Suppressor macrophage (primary cell): ENCODE results near the gene CEP131.

Experiments
- DNase-seq, 4 experiments: peaks; one replicate each; pipeline ENCODE4 v3.0.0-alpha.2; 2020 to 2022

CEP131 gene

DNA sequence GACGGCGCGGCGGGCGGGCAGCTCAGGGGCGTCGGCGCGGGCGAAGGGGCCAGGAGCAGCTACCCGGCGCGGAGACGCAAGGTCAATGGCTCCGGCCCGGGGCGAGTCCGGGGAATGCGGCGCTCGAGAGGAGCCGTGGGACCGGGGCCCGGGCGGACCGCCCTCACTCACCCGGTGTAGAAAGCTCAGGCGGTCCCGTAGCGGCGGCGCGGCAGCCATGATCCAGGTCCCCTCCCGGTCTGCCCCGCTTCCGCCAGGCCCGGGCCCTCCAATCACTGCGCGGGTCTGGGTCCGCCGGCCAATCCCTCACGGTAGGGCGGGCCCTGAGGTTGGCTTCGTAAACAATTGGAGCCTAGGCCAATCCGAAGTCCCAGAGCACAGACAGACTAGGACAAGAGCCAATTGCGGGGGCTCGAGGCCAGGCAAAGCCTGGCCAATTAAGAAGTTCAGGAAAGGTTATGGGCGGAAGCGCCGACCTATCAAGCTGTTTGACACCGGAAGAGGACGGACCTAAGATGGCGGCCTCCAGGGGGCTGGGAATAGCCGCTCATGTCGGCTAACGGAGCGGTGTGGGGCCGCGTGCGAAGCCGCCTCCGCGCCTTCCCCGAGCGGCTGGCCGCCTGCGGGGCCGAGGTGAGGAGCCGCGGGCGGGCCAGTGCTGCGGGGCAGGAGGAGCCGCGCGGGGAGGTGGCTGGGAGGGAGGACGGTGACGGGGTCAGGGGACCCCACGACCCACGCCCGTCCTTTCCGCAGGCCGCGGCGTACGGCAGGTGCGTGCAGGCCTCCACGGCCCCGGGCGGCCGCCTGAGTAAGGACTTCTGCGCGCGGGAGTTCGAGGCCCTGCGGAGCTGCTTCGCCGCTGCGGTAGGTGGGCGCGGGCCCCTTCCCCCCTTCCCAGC is 16.3 kb upstream of the CEP131 start, which contains the start of the genes NDUFAF8 and TEPSIN:
Gene NDUFAF8 (plus strand): TSS at position 504 of the 899 bp plus-strand sequence. CDS start 46 bp downstream, at position 550.
Gene TEPSIN (minus strand): TSS at position 241 of the 899 bp plus-strand sequence. CDS start 22 bp downstream, at position 219.
- DNase-seq, result peak; percentile 98 to 100 (median 99)

DNA sequence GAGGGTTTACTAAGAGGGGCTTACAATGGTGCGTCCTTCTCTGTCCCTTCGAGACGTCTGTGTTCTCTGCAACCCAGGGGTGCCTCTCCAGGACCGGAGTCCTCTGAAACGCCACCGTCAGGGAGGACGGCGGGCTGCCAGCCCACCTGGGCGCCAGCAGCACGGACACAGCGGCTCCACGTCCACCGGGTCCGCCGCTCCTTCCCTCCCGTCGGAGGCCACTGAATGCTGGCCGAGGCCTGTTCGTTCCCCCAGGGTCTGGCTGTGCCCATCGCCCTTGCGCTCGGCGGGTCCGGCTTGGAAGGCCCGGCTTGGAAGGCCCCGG is 15.7 kb upstream of the CEP131 start:
- no peak for DNase-seq

DNA sequence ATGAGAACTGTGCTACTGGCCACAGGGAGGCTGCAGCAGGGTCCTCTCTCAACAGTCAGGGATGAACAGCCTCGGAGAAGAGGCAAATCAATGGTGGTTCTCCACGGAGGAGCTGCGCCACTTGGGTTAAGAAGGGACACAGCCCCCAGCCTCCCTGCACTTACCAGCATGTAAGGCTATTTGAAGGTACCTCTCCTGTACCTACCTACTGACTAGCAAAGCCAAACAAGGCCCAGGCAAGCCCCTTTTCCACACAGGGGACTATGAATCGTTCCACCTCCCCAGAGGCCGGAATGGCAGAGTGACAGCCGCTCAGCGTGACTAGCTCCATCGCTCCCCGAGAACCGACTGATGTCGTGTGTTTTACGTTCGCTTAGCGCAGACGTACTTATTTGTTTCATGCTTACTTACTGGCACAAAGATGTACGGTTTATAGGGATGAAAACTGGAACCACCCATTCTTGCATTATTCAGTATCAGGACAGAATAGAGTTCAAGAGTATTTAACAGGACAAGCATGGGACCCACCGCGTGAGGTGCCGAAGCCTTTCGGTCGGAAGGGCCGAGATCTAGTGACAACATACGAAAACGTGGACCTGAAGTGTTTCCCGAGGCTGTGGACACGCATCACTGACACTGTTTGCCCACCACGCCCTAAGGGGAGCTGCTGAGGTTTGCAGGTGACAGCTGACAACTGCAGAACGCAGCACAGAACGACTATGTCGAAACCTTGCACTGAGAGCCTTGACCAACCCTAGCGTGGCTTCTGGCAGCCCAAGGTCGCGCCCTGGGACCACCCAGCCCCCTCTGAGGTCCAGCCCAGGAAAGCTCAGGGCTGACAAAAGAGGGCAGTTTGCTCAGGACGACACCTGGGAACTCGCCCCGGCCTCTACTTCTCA is 15.1 kb upstream of the CEP131 start:
- peak in 1 of 4 experiments; percentile 9 for DNase-seq

DNA sequence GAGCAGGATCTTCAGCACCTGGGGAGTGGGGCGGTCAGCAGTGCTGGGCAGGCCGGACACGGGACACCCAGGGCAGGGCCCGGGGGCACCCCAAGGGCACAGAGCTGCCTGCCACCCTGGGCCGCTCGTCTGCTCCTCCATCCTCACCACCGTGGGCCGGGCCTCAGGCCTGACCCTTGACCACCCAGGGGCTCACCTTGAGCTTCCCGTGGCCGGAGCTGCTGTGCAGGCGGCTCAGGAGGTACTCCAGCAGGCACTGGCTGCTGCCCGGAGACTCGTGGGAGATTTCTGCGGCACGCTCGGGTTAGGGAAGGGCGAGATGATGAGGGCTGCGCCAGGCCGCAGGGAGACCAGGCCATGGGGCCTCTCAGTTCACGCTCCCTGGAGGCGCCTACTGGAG is 14.0 kb upstream of the CEP131 start:
- DNase-seq, result no peak

DNA sequence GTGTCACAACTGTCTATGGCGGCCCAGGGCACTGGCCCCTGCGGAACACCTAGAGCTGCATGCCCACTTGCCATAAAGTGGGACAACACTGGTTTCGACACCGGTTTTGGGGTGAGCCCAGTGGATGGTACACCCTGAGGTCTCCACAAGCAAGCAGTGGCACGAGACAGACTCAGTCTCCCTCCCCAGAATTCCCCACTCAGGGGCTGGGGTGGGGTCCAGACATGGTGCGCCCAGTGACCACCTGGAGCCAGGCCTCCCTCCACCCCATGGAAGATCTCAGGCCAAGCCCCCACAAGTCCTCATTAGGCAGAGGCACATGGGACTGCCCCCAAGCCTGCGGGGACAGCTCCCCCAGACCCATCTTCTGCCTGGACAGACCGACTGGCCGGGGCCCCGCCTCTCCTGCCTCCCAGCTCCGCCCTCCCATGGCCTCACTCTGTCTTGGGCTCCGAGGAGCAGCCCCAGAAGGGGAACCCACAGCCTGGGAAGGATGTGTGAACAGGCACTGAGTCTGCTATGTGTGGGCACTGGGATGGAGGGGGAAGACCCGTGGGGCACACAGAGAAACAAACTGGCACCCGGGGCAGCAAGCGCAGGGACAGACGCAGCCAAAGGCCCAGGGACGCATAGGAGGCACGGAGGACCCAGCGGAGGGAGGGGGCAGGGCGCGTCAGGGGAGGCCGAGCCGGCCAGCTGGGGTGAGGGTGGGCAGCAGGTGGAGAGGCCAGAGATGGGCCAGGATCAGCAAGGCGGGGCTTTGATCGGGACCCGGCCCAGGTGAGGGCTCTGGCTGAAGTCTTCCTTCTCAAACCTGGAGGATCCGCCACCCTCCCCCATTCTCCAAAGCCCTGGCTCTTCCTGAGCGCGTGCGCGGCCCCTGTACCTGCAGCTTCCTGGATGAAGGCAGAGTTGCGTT is 13.3 kb upstream of the CEP131 start:
- no peak for DNase-seq

DNA sequence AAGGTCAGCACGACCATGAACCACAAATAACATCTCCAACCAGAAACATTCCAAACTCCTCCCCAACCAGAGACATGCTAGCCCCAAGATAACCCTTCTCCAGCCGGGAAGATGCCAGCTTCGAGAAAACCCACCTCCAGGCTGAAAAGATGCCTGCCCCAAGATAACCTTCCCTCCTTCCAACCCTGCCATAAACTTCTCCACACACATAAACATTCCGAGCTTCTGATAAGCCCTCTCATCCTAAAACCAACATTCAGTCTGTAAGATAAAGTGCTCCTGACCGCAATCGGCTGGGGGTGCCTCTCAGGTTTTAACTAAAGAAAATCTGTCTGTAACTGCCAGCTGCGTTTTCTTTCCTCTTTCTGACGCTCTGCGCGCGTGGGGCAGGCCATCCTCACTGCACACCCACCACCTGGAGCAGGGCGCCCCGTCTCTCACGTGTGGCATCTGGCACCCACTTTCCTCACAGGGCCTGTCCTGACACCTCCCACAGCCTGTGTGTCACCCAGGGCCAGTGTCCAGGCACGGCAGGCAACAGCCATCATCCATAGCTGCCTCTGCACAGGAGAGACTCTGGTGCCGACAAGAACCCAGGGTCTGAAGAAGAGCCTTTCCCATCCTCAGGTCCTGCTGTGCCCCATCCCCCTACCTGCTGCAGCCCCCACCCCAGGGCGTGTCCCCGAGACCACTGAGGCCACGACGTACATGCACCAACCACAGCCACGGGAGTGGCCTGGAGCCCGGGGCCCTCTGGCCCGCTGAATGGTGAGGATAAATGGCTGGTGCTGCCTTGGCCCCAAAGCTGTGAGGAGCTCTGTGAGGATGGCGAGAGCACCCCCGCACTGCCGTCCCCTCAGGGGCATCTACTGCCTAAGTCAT is 12.4 kb upstream of the CEP131 start:
- DNase-seq, result no peak

DNA sequence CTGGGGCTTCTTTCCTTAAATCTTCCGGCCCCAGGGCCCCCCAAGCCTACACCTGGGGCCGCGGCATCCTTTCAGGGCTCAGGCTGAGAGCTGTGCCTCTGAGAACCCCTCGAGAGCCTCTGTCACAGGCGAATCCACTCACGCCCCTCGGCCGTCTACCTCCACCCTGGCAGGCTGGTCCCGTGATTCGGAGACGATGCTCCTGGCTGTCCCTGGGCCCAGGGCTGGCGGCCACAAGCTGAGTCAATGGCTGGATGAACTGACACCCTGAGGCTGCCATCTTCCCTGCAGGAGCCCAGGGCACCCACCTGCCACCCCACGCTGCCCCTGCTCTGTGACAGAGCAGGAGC is 11.7 kb upstream of the CEP131 start:
- no peak for DNase-seq

DNA sequence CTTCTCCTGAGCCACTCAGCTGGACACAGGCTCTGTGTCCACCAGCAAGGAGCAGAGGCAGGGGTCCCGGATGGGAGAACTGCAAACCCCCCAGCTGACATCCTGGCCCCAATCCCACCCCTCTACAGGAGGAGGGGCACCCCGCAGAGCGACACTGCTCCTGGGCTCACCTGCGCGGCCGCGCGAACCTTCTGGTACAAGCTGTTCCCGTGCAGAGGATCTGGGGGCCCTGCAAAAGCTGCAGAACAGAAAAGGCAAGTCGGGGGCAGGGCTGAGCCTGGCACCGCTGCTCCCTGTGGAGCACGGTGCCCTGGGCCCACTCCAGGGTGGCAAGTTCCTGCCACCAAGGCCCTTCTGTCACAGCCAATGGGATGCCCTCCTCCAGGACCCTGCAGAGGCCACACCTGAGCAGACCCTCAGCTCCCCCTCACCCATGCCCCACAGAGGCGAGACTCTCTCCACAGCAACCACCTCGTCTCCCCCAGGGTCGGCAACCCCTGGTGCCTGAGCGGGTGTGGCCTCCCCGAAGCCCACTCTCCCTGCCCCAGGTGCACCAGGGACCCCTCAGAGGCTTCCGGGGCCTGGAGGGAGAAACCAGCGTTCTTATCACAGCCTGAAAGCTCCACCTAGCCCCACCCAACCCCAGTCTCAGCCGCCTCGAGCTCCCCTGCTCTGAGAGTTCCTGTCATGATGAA is 11.2 kb upstream of the CEP131 start:
- no peak for DNase-seq

DNA sequence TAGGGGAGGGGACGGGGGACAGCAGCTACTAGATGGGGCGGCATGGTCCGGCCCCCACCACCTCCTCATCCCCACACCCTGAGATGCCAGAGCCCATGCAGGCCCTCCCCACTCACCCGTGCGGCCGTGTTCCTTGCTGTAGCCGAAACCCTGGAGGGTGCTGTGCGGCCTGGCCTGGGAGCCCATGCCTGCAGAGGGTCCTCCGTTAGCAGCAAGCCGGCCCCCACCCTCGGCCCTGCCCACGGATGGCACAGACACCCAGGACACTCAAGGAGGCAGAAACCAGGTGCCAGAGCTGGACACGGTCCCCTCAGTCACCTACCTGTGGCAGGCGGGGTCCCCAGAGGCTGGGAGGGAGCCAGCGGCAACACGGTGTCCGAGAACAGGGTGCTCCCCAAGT is 10.6 kb upstream of the CEP131 start:
- no peak for DNase-seq

DNA sequence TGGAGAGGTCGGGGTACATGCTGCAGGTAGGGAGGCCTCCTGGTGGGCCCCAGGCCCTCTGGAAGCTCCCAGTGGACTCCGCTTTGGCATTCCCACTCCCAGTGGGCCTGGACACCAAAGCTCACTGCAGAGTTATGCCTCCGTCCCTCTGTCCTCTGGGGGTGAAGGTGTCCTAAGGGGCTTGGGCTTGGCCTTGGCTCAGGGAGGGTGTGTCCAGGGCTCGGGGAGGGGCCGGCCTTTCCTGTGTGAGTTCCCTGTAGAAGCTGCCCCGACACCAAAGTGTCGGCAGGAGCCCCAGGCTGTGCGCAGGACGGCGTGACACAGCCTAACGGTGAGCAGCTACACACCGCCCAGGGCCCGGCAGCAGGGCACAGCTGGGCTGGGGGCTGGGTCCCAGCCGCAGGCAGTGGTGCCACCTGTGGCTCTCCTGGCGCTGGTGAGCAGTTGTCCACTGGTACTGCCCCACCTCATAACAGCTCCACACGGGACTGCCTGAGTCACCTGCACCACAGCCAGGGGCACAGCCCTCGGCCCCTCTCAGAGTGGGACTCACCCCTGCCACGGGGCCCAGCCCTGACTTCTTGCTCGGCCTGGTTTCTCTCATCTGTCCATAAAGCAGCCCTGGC is 10.0 kb upstream of the CEP131 start:
- DNase-seq, result no peak

DNA sequence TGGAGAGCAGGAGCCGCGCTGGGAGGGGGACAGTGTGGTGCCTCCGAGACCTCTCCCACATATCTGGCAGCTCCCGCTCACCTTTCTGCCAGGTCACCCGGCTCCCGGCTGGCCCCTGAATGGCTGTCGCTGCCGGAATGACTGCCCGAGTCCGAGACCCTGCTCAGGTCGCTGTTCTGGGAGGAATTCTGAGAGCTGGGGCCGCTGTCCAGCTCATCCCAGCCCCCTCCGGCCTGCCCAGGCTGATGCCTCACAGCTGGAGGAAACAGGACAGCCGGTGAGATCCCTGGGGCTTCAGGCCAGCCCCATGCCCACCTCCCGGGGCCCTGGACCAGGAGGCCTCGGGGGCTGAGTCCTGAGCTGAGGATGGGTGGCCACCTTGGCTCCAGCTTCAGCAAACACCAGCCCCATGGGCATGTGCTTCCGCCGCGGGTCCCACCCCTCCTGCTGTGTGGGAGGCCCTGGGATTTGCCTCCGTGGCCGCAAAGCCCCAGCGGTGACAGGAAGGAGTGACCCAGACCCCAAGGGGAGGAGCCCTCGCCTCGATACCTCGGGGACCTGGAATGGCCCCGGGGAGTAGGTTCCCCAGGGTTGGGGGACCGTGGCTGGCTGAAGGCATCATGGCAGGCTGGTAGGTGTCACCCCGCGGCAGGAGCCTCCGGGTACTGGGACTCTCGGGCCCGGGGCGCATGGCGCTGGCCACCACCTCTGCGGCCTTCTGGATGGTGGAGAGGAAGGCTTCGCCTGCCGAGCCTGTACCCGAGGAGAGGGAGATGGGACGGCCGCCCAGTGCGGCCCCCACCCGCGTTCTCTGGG is 9.2 kb upstream of the CEP131 start:
- DNase-seq, result no peak

DNA sequence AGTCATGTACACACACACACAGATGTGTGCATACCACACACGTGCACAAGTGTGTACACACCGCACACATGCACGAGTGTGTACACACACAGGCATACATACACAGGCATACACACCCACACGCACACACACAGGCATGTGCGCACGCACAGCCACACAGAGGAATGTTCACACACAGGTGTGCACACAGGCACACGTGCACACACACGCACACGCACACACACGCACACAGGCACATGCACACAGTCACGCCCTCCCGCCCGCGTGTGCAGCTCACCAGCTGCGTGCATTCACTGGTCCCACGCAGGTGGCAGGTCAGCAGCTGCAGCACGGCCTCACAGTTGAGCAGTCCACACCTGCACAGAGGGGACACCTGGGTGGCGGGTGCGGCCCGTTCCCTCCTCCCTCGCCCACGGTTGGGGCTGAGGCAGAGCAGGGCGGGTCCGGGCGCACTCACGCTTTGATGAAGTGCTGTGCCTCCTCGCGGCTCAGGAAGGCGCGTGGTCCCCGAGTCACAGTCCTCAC is 8.4 kb upstream of the CEP131 start:
- DNase-seq, result no peak

DNA sequence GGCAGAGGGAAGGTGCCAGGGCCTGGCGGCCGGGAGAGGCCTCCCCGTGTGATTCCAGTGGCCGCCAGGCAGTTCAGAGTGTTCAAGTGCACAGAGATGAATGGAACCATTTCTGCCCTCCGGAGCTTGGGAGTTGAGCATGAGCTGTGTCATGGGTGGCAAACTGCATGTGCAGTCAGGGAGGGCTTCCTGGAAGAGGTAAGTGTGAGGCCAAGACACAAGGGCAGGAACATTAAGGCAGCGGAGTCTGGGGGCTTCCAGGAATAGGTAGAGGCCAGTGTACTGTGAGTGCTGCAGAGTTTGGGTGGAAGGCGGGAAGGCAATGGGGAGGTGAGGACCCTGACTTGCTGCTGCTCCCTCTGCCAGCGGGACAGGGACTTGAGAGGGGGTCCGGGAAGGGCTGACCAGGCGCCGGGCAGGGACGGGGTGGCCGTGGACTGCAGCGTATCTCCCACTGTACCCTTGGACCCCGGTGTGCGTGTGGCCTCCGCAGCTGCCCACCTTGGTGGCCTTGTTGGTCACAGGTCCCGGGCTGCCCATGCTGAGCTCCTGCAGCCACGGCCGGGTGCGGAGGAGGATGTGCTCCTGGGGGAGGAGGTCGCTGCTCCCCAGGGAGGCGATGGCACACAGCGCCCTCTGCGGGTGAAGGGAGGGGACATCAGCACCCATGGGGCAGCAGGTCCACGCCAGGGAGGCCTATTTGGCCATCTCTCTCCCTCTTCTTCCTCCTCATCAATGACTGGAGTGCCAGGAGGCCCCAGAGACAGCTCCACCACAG is 7.5 kb upstream of the CEP131 start:
- DNase-seq, result peak in 2 of 4 experiments; percentile 23 to 56

DNA sequence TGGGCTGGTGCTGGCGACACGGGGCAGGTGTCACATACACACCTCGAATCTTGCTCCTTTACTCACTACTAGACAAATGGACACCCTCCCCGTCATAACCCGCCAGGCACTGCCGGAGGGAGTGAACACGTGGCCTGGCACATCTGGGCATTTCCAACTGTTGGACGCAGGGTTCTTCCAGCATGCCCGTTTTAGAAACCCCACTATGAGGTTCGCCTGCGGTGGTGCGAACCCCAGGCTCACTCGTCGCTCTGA is 6.8 kb upstream of the CEP131 start:
- DNase-seq, result no peak

DNA sequence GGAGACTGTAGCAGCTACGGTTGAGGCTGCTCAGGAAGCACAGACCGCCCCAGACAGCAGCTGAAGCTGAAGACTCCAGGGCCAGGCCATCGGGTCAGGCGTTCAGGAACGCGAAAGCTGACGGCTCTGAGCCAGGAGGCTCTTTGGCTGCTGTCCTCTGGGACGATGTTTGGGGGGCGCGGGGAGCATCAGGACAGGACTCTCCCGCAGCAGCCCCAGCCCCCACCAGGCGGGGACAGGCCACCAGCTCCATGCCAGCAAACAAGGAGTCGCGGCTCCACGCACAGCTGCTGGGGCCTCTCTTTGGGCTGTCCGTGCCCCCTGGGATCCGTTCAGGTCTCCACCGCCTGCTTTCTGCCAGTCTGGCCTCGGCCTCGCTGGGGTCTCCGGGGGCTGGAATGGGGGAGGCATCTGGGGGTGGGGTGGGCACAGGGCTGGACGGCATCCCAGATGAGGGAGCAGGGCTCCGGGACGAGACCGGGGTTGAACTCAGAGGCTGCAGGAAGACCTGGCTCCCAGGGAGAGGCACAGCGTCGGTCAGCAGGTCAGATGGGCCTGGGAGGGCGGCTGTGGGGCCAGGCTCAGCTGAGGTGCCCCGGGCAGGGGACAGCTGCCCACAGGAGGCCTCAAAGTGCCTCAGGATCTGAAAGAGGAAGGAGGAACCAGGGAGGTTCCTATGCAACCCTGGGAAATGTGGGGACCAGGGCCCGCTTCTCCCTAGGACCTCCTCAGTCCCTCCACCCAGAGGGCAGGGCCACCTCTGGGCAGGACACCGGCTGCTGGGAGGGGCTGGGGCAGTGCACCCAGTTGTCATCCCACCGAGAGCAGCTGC is 6.3 kb upstream of the CEP131 start:
- peak in 3 of 4 experiments; percentile 28 to 51 (median 44) for DNase-seq

DNA sequence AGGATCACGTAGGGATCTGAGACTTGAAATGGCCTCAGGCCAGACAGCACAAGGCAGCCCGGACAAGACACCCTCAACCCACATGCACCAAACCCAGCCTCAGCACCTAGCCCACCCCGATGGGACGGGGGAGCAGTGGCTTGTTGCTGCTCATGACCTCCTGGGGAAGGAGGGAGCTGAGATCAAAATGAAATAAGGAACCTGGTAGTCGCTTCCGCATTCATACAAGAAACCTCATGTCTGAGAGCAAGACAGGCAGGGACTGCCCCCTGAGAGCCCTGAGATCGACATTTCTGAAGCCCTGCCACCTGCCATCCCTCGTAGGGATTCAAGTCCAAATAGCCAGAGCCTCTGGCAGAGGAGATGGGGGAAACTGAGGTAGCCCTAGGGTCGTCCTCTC is 5.7 kb upstream of the CEP131 start:
- peak; percentile 66 to 87 (median 80) for DNase-seq

DNA sequence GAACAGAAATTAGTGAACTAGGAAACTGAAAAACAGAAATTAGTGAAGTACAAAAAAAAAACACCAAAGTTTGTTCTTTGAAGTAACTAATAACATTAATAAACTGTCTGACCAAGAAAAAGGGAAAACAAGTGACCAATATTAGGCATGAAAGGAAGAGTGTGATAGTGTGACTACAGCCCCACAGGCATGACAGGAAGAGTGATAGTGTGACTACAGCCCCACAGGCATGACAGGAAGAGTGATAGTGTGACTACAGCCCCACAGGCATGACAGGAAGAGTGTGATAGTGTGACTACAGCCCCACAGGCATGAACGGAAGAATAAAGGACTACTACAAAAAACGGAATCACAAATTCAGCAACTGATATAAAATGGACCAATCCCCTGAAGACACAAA is 4.9 kb upstream of the CEP131 start:
- DNase-seq, result peak in 2 of 4 experiments; percentile 31 to 49

DNA sequence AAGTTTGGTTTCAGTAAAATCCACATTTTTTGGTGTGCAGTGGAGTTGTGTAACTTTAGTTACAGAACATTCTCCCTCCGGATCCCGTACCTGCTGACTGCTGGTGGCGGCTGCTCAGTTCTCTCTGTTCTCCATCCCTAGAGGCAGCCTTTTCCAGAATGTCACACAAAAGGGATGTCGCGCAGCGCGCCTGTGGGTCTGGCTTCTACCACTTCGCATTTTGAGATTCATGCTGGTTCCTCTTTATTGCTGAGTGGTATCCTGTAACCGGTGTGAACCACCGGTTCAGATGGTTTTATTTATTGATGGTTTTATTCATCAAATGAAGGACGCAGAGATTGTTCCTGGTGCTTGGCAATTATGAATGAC is 981 bp upstream of the CEP131 start:
- DNase-seq, result peak; percentile 51 to 74 (median 68)
